Liver (tissue), 9 donors: ENCODE measurements around the gene SEMA5A. TPM values are rescaled to one million over a fixed set of nuclear protein-coding genes. Genes with fewer than 3 reads are reported as not detected.

Experiments
- DNase-seq: peaks from one replicate; pipeline ENCODE4 v3.0.0-alpha.2; 2017; ENCODE audit warnings: low spot score
- H3K27ac ChIP-seq, 2 donors: one replicate each; pipeline ENCODE4 v1.7.0; 2013; ENCODE audit warnings: inconsistent platforms in 2 of 2, low read length in 2 of 2, control low read depth in 1 of 2, low read depth in 1 of 2, mild to moderate bottlenecking in 1 of 2
- H3K27me3 ChIP-seq, 4 donors: one replicate each; pipeline versions ENCODE4 v1.6.1 to v1.7.0; 2013; ENCODE audit warnings: low read length in 3 of 4, inconsistent platforms in 1 of 4, mild to moderate bottlenecking in 1 of 4, moderate library complexity in 1 of 4; ENCODE audit not compliant: control insufficient read depth in 4 of 4, insufficient read depth in 4 of 4
- H3K36me3 ChIP-seq, 4 donors: one replicate each; pipeline versions ENCODE4 v1.6.1 to v1.7.0; 2013; ENCODE audit warnings: low read length in 3 of 4, mild to moderate bottlenecking in 3 of 4, low read depth in 1 of 4, moderate library complexity in 1 of 4; ENCODE audit not compliant: control insufficient read depth in 4 of 4, insufficient read depth in 3 of 4
- H3K4me1 ChIP-seq, 4 donors: one replicate each; pipeline versions ENCODE4 v1.6.1 to v1.7.0; 2013; ENCODE audit warnings: low read length in 3 of 4, mild to moderate bottlenecking in 3 of 4, moderate library complexity in 1 of 4; ENCODE audit not compliant: control insufficient read depth in 4 of 4, insufficient read depth in 4 of 4
- H3K4me3 ChIP-seq, 3 donors: one replicate each; pipeline versions ENCODE4 v1.6.1 to v1.7.0; 2013; ENCODE audit warnings: low read length in 3 of 3, control low read depth in 1 of 3, low read depth in 1 of 3, mild to moderate bottlenecking in 1 of 3
- H3K9ac ChIP-seq, 2 donors: one replicate each; pipeline ENCODE4 v1.7.0; 2013; ENCODE audit warnings: low read length in 2 of 2, mild to moderate bottlenecking in 2 of 2, moderate library complexity in 2 of 2, control low read depth in 1 of 2, low read depth in 1 of 2
- H3K9me3 ChIP-seq, 4 donors: one replicate each; pipeline versions ENCODE4 v1.6.1 to v1.7.0; 2013; ENCODE audit warnings: low read length in 3 of 4; ENCODE audit not compliant: control insufficient read depth in 4 of 4
- ATF3 ChIP-seq: IDR thresholded peaks from 2 replicates; pipeline ENCODE4 v1.6.1; 2016; ENCODE audit warnings: antibody characterized with exemption
- FOXA2 ChIP-seq: IDR thresholded peaks from 2 replicates; pipeline ENCODE4 v1.6.1; 2016; ENCODE audit warnings: antibody characterized with exemption
- HNF4G ChIP-seq: IDR thresholded peaks from 2 replicates; pipeline ENCODE4 v1.6.1; 2016; ENCODE audit warnings: antibody characterized with exemption
- MAX ChIP-seq: IDR thresholded peaks from 2 replicates; pipeline ENCODE4 v1.6.1; 2016; ENCODE audit warnings: antibody characterized with exemption
- NR2F2 ChIP-seq: IDR thresholded peaks from 2 replicates; pipeline ENCODE4 v1.6.1; 2016; ENCODE audit warnings: antibody characterized with exemption
- RAD21 ChIP-seq, 2 donors: IDR thresholded peaks; 2 replicates each; pipeline ENCODE4 v1.6.1; 2016; ENCODE audit warnings: antibody characterized with exemption in 2 of 2, mild to moderate bottlenecking in 2 of 2
- REST ChIP-seq: IDR thresholded peaks from 2 replicates; pipeline ENCODE4 v1.6.1; 2016; ENCODE audit warnings: antibody characterized with exemption, mild to moderate bottlenecking
- WGBS: extraction: QIAGEN DNeasy Blood & Tissue Kit; methylation state at CpG from one replicate; pipeline ENCODE4 v1.1.7; 2013; 5-methylcytosine and 5-hydroxymethylcytosine counted together
- polyA plus RNA-seq, 2 donors: library from polyadenylated mRNA; stranded (reverse) in 1 of 2; unstranded in 1 of 2; fragments of 200-250 nt in 1 of 2; fragments of >200 nt in 1 of 2; fragmentation: Nextera tagmentation in 1 of 2; extraction: Ambion mirVana in 1 of 2; gene quantifications; one replicate each; pipeline versions ENCODE4 v1.2.1 to v1.2.3, GENCODE V29; 2013 to 2015
- total RNA-seq, 2 donors: library from RNA; depleted of rRNA; stranded (reverse); fragments of >200 nt; gene quantifications; one replicate each; pipeline ENCODE4 v1.2.3, GENCODE V29; 2014
- TF ChIP-seq, protein P1 (sequence below): fragments of 150-350 bp; IDR thresholded peaks from 2 replicates; pipeline ENCODE4 v1.5.1; 2017; ENCODE audit warnings: improper control_type of control experiment, low read depth, low read length; ENCODE audit not compliant: missing input control
- TF ChIP-seq, protein P2 (sequence below): IDR thresholded peaks from 2 replicates; pipeline ENCODE4 v1.6.1; 2016; ENCODE audit warnings: antibody characterized with exemption
- donor health status: healthy.
- donor health status: healthy.
- donor health status: healthy.
- donor health status: healthy.
- donor health status: healthy.

SEMA5A gene
- total and polyA plus RNA-seq, 4 donors = 1.1 to 5.8 (median 3.2) TPM

GRCh38 chr5:9115093-9115492, 430.8 kb downstream of the SEMA5A start:
- no peak for TF ChIP-seq HNF4G
- no peaks in the 10 kb centered on the region for H3K27me3 ChIP-seq
- no peak overlapping the region for H3K9ac ChIP-seq
- H3K36me3 ChIP-seq = peaks cover 0 to 13% (median 6%) of the 10 kb centered on the region in 4 donors
- no peak for DNase-seq
- no peak overlapping the region for H3K4me3 ChIP-seq
- H3K4me1 ChIP-seq = no peaks in the 10 kb centered on the region
- H3K9me3 ChIP-seq = no peaks in the 10 kb centered on the region
- WGBS = 64% methylated on average over 1 of the region's 1 CpG
- H3K27ac ChIP-seq = no peak overlapping the region

DNA sequence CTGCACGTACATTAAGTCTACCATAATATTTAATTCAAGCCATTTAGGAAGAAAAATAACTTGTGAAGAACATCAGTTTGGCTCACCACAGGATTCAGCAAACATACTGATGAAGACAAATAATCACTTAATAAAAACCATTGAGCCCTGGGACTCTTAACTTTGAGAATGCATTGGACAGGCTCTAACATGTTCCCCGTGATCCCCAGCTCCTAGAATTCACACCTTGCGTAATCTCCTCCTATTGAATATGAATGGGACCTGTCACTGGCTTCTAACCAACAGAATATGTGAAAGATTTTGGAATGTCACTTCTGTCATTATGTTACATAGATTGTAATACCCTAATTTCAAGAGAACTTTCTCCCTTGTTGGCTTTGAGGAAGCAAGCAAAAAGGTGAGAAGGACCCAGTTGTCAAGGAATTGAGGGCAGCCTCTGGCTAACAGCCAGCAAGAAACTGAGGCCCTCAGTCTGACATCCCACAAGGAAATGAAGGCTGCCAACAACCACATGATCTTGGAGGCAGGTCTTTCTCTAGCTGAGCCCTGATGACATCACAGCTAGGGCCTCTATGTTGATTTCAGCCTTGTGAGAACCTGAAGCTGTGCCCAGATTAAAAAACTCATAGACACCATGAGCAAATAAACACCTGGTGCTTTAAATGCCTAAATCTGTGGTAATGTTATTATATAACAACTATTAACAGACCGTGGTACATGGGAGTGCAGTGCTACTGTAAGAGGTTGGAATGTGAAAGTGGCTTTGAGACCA, 433.2 kb downstream of the SEMA5A start:
- peaks cover 2 to 19% (median 5%) of the 10 kb centered on the region in 4 donors for H3K36me3 ChIP-seq
- no peak overlapping the region for H3K4me3 ChIP-seq
- H3K9me3 ChIP-seq = no peaks in the 10 kb centered on the region
- TF ChIP-seq REST (no peak), ATF3 (no peak), HNF4G (no peak), MAX (no peak), RAD21 (IDR thresholded peaks at IDR 0.05) (no peak), NR2F2 (no peak), FOXA2 (no peak)
- TF ChIP-seq, protein P1, sequence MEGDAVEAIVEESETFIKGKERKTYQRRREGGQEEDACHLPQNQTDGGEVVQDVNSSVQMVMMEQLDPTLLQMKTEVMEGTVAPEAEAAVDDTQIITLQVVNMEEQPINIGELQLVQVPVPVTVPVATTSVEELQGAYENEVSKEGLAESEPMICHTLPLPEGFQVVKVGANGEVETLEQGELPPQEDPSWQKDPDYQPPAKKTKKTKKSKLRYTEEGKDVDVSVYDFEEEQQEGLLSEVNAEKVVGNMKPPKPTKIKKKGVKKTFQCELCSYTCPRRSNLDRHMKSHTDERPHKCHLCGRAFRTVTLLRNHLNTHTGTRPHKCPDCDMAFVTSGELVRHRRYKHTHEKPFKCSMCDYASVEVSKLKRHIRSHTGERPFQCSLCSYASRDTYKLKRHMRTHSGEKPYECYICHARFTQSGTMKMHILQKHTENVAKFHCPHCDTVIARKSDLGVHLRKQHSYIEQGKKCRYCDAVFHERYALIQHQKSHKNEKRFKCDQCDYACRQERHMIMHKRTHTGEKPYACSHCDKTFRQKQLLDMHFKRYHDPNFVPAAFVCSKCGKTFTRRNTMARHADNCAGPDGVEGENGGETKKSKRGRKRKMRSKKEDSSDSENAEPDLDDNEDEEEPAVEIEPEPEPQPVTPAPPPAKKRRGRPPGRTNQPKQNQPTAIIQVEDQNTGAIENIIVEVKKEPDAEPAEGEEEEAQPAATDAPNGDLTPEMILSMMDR = no peak
- TF ChIP-seq, protein P2, sequence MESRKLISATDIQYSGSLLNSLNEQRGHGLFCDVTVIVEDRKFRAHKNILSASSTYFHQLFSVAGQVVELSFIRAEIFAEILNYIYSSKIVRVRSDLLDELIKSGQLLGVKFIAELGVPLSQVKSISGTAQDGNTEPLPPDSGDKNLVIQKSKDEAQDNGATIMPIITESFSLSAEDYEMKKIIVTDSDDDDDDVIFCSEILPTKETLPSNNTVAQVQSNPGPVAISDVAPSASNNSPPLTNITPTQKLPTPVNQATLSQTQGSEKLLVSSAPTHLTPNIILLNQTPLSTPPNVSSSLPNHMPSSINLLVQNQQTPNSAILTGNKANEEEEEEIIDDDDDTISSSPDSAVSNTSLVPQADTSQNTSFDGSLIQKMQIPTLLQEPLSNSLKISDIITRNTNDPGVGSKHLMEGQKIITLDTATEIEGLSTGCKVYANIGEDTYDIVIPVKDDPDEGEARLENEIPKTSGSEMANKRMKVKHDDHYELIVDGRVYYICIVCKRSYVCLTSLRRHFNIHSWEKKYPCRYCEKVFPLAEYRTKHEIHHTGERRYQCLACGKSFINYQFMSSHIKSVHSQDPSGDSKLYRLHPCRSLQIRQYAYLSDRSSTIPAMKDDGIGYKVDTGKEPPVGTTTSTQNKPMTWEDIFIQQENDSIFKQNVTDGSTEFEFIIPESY = no peak
- DNase-seq = no peak
- H3K27me3 ChIP-seq = no peaks in the 10 kb centered on the region
- H3K9ac ChIP-seq = no peak overlapping the region
- 88% methylated on average over 4 of the region's 4 CpGs for WGBS
- no peaks in the 10 kb centered on the region for H3K4me1 ChIP-seq
- H3K27ac ChIP-seq = no peak overlapping the region
